ENCODE data around the gene TMOD2. TPM values are rescaled to one million over a fixed set of nuclear protein-coding genes. Genes with fewer than 3 reads are reported as not detected.
A peak's percentile ranks its signal among the peaks of the same experiment; 100 is the strongest.

Gene TMOD2
- total and polyA plus RNA-seq, 11 donors = 1.3 to 10.9 (median 6.1) TPM

DNA sequence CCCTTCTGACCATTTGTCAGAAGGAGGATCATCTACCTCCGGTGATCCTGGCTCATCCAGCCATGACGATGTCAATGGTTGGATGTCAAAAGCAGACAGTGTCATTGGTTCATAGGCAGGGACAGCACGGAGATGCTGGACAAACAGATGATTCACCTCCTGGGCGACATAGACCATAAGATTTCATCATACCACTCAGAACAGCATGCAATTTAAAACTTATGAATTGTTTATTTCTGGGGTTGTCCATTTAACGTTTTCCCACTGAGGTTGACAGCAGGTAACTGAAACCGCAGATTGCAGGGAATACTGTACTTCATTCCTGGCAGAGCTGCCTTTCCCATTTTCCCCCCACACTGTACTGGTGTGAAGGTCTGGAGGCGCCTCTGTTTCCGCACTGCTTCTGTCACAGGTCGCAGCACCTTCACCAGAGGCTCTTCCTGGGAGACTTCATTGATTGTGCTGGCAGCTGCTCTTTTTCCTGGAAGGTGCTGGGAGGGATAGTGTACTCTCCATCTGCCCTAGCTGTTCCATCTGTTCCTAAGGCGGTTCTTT is 45.5 kb downstream of the TMOD2 start:
- intact Hi-C loops (cut with DNase I) = loop anchor here in 2 of 10 donors (5.0 to 10.0 kb wide), 2 partner anchors 80 to 108 kb away; no protein-coding TSS in a partner anchor
- 89 to 94% (median 92%) methylated on average over 10 of the region's 10 CpGs for WGBS, 4 donors

GRCh38 chr15:51798281-51798680 is 46.9 kb downstream of the TMOD2 start:
- ATAC-seq (no peak), DNase-seq (no peak)
- intact Hi-C loops (cut with DNase I) = loop anchor here in 2 of 10 donors (5.0 to 10.0 kb wide), 2 partner anchors 79 to 107 kb away; no protein-coding TSS in a partner anchor
- Histone ChIP-seq H3K9me3 (no peaks in the 10 kb centered on the region), H3K36me3 (peaks cover 0 to 32% (median 10%) of the 10 kb centered on the region in 9 donors), H3K27me3 (no peaks in the 10 kb centered on the region), H3K4me1 (peaks cover 0 to 18% (median 2%) of the 10 kb centered on the region in 12 donors), H3K27ac (no peak overlapping the region), H3K4me3 (no peak overlapping the region)
- no peak for TF ChIP-seq POLR2A (IDR thresholded peaks at IDR 0.05)
- TF ChIP-seq, protein P1, sequence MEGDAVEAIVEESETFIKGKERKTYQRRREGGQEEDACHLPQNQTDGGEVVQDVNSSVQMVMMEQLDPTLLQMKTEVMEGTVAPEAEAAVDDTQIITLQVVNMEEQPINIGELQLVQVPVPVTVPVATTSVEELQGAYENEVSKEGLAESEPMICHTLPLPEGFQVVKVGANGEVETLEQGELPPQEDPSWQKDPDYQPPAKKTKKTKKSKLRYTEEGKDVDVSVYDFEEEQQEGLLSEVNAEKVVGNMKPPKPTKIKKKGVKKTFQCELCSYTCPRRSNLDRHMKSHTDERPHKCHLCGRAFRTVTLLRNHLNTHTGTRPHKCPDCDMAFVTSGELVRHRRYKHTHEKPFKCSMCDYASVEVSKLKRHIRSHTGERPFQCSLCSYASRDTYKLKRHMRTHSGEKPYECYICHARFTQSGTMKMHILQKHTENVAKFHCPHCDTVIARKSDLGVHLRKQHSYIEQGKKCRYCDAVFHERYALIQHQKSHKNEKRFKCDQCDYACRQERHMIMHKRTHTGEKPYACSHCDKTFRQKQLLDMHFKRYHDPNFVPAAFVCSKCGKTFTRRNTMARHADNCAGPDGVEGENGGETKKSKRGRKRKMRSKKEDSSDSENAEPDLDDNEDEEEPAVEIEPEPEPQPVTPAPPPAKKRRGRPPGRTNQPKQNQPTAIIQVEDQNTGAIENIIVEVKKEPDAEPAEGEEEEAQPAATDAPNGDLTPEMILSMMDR (IDR thresholded peaks at IDR 0.05) = no peak
- WGBS, 4 donors = 96 to 98% (median 96%) methylated on average over 1 of the region's 1 CpG

More for the DNA sequence above, 45.5 kb downstream of the TMOD2 start:
- H3K36me3 ChIP-seq = peaks cover 0 to 26% (median 10%) of the 10 kb centered on the region in 9 donors
- DNase-seq (no peak), ATAC-seq (no peak)
- no peak overlapping the region for H3K4me3 ChIP-seq
- H3K27me3 ChIP-seq = no peaks in the 10 kb centered on the region
- peaks cover 0 to 4% (median 0%) of the 10 kb centered on the region in 12 donors for H3K9me3 ChIP-seq
- peaks cover 0 to 24% (median 5%) of the 10 kb centered on the region in 12 donors for H3K4me1 ChIP-seq
- no peak for TF ChIP-seq POLR2A (IDR thresholded peaks at IDR 0.05)
- TF ChIP-seq, protein P1 (IDR thresholded peaks at IDR 0.05) = no peak
- no peak overlapping the region for H3K27ac ChIP-seq

- Histone ChIP-seq H3K27ac (no peak overlapping the region), H3K27me3 (no peaks in the 10 kb centered on the region), H3K36me3 (peaks cover 0 to 39% (median 14%) of the 10 kb centered on the region in 9 donors), H3K4me1 (peaks cover 0 to 5% (median 0%) of the 10 kb centered on the region in 12 donors), H3K4me3 (no peak overlapping the region), H3K9me3 (no peaks in the 10 kb centered on the region)
- intact Hi-C loops (cut with DNase I) = loop anchor here in 2 of 10 donors (5.0 to 10.0 kb wide), 2 partner anchors 78 to 105 kb away; no protein-coding TSS in a partner anchor
- DNase-seq (no peak), ATAC-seq (no peak)
- WGBS, 4 donors = 82 to 89% (median 85%) methylated on average over 6 of the region's 6 CpGs
- TF ChIP-seq, protein P1 (IDR thresholded peaks at IDR 0.05) = no peak
- no peak for TF ChIP-seq POLR2A (IDR thresholded peaks at IDR 0.05)
Observed at GRCh38 chr15:51799282-51800252, 48.2 kb downstream of the TMOD2 start.

- H3K4me1 ChIP-seq = peaks cover 0 to 5% (median 0%) of the 10 kb centered on the region in 12 donors
- no peaks in the 10 kb centered on the region for H3K27me3 ChIP-seq
- no peak overlapping the region for H3K4me3 ChIP-seq
- DNase-seq (peak in 4 of 5 donors; percentile 40 to 51 (median 48)), ATAC-seq (peak; percentile 69 to 85 (median 69))
- TF ChIP-seq, protein P1 (IDR thresholded peaks at IDR 0.05) = peak; percentile 29 to 77 (median 54)
- no peak for TF ChIP-seq POLR2A (IDR thresholded peaks at IDR 0.05)
- H3K27ac ChIP-seq = no peak overlapping the region
- WGBS, 4 donors = 29 to 49% (median 33%) methylated on average over 3 of the region's 3 CpGs
- H3K9me3 ChIP-seq = no peaks in the 10 kb centered on the region
- peaks cover 0 to 44% (median 14%) of the 10 kb centered on the region in 9 donors for H3K36me3 ChIP-seq
- intact Hi-C loops (cut with DNase I) = no loop called here
Observed at GRCh38 chr15:51801391-51801835, 50.0 kb downstream of the TMOD2 start.

Data from heart left ventricle (tissue), 16 donors.